ENCODE results near the gene NACAD. TPM values are rescaled to one million over a fixed set of nuclear protein-coding genes. Genes with fewer than 3 reads are reported as not detected.

Gene NACAD
- total RNA-seq, 1 experiment from 2014 or later: 5.5 TPM

DNA sequence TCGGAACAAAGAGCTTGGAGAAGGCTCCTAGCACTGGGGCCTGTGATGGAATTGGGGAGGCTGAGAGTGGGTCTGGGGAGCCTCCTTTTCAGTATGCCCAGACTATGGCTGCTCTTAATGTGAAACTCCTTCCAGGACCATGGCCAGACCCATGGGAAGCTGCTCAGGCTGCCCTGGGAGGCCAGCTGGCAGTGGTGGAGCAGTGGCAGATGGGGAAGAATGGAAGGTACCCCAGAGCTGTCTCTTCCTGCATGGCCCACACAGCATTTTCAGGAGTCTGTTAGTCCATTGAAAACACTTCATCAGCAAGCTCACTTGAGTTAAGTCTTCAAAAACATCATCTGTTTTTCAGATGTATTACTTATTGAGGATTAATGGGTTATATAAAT, 18.5 kb downstream of the NACAD start:
- ATAC-seq (no peak), DNase-seq (ENCODE audit: low spot score) (no peak)
- ChIA-PET CTCF (interaction anchor here (1.3 to 5.1 kb wide), 3 partner anchors 22 to 97 kb away, joined by 3 to 35 read pairs (median 8); no protein-coding TSS in a partner anchor), POLR2A (no interaction called here)
- H3K36me3 Mint-ChIP-seq: peaks cover 13% of the 10 kb centered on the region
- H3K9me3 Mint-ChIP-seq: no peaks in the 10 kb centered on the region
- no peaks in the 10 kb centered on the region for H3K4me1 Mint-ChIP-seq
- H3K27ac Mint-ChIP-seq: no peak overlapping the region
- H3K27me3 Mint-ChIP-seq (ENCODE audit: low read depth): no peaks in the 10 kb centered on the region
- no peak for TF ChIP-seq ZNF263 (CRISPR knock-in tag; IDR thresholded peaks at IDR 0.05; ENCODE audit: low read depth)
- TF ChIP-seq NFYB (CRISPR knock-in tag; conservative IDR thresholded peaks at IDR 0.05; ENCODE audit: low read depth): no peak
- no peak for TF ChIP-seq JUN (CRISPR knock-in tag; IDR thresholded peaks at IDR 0.05)
- no peak for TF ChIP-seq ERG (CRISPR knock-in tag; IDR thresholded peaks at IDR 0.05)
- TF ChIP-seq, protein P1, sequence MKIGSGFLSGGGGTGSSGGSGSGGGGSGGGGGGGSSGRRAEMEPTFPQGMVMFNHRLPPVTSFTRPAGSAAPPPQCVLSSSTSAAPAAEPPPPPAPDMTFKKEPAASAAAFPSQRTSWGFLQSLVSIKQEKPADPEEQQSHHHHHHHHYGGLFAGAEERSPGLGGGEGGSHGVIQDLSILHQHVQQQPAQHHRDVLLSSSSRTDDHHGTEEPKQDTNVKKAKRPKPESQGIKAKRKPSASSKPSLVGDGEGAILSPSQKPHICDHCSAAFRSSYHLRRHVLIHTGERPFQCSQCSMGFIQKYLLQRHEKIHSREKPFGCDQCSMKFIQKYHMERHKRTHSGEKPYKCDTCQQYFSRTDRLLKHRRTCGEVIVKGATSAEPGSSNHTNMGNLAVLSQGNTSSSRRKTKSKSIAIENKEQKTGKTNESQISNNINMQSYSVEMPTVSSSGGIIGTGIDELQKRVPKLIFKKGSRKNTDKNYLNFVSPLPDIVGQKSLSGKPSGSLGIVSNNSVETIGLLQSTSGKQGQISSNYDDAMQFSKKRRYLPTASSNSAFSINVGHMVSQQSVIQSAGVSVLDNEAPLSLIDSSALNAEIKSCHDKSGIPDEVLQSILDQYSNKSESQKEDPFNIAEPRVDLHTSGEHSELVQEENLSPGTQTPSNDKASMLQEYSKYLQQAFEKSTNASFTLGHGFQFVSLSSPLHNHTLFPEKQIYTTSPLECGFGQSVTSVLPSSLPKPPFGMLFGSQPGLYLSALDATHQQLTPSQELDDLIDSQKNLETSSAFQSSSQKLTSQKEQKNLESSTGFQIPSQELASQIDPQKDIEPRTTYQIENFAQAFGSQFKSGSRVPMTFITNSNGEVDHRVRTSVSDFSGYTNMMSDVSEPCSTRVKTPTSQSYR (CRISPR knock-in tag; IDR thresholded peaks at IDR 0.05): no peak
- no peak for TF ChIP-seq ETV6 (CRISPR knock-in tag; IDR thresholded peaks at IDR 0.05)
- no peak for TF ChIP-seq STAT6 (CRISPR knock-in tag; conservative IDR thresholded peaks at IDR 0.05; ENCODE audit: low read depth)
- TF ChIP-seq ZNF416 (CRISPR knock-in tag; IDR thresholded peaks at IDR 0.05): no peak
- TF ChIP-seq ATF2 (CRISPR knock-in tag; IDR thresholded peaks at IDR 0.05; ENCODE audit: borderline replicate concordance, low read depth): no peak
- TF ChIP-seq FOXP4 (CRISPR knock-in tag; IDR thresholded peaks at IDR 0.05): no peak
- no peak for TF ChIP-seq E2F4 (CRISPR knock-in tag; IDR thresholded peaks at IDR 0.05; ENCODE audit: borderline replicate concordance, low read depth)
- TF ChIP-seq SOX15 (CRISPR knock-in tag; IDR thresholded peaks at IDR 0.05): no peak
- no peak overlapping the region for H3K4me3 Mint-ChIP-seq
